H9 (cell line): ENCODE results near the gene WBP2. TPM values are rescaled to one million over a fixed set of nuclear protein-coding genes. Genes with fewer than 3 reads are reported as not detected.

Experiments
- DNase-seq: peaks from one replicate; pipeline ENCODE4 v3.0.0-alpha.2; 2017
- H2AFZ ChIP-seq: one replicate; pipeline ENCODE4 v1.6.1; 2013; ENCODE audit warnings: mild to moderate bottlenecking, low read length, control low read depth, moderate library complexity
- H2AK5ac ChIP-seq: 2 replicates; pipeline ENCODE4 v1.6.1; 2013; ENCODE audit warnings: low read length, control low read depth, mixed read lengths; ENCODE audit not compliant: insufficient read length
- H2BK120ac ChIP-seq: one replicate; pipeline ENCODE4 v1.6.1; 2013; ENCODE audit warnings: low read depth, mild to moderate bottlenecking, low read length, control low read depth, inconsistent platforms; ENCODE audit not compliant: poor library complexity, severe bottlenecking
- H2BK12ac ChIP-seq: 2 replicates; pipeline ENCODE4 v1.6.1; 2013; ENCODE audit warnings: low read length, control low read depth, mixed read lengths, low read depth; ENCODE audit not compliant: insufficient read length
- H2BK15ac ChIP-seq: 2 replicates; pipeline ENCODE4 v1.6.1; 2013; ENCODE audit warnings: low read depth, low read length, control low read depth
- H2BK20ac ChIP-seq: one replicate; pipeline ENCODE4 v1.6.1; 2013; ENCODE audit warnings: low read depth, mild to moderate bottlenecking, low read length, control low read depth, inconsistent platforms; ENCODE audit not compliant: poor library complexity, severe bottlenecking
- H2BK5ac ChIP-seq: 2 replicates; pipeline ENCODE4 v1.6.1; 2013; ENCODE audit warnings: low read length, control low read depth, mixed read lengths; ENCODE audit not compliant: insufficient read length
- H3K14ac ChIP-seq: 2 replicates; pipeline ENCODE4 v1.6.1; 2013; ENCODE audit warnings: low read length, control low read depth; ENCODE audit not compliant: insufficient read depth
- H3K18ac ChIP-seq: 2 replicates; pipeline ENCODE4 v1.6.1; 2013; ENCODE audit warnings: low read depth, mild to moderate bottlenecking, mixed read lengths, low read length, control low read depth; ENCODE audit not compliant: insufficient read length
- H3K23ac ChIP-seq: 2 replicates; pipeline ENCODE4 v1.6.1; 2013; ENCODE audit warnings: low read length, control low read depth, mixed read lengths, low read depth; ENCODE audit not compliant: insufficient read length
- H3K23me2 ChIP-seq: 2 replicates; pipeline ENCODE4 v1.6.1; 2013; ENCODE audit warnings: low read depth, mild to moderate bottlenecking, mixed read lengths, low read length, control low read depth; ENCODE audit not compliant: insufficient read length, poor library complexity, severe bottlenecking
- H3K27ac ChIP-seq: 2 replicates; pipeline ENCODE4 v1.5.1; 2013; ENCODE audit warnings: low read length, control low read depth, mixed read lengths, low read depth; ENCODE audit not compliant: insufficient read length
- H3K27me3 ChIP-seq: 2 replicates; pipeline ENCODE4 v1.6.1; 2013; ENCODE audit warnings: low read length, control low read depth, inconsistent platforms; ENCODE audit not compliant: insufficient read depth
- H3K4ac ChIP-seq: 2 replicates; pipeline ENCODE4 v1.6.1; 2013; ENCODE audit warnings: low read depth, mild to moderate bottlenecking, control low read depth, inconsistent platforms, low read length, moderate library complexity
- H3K4me1 ChIP-seq: 2 replicates; pipeline ENCODE4 v1.6.1; 2013; ENCODE audit warnings: low read length, control low read depth, inconsistent platforms; ENCODE audit not compliant: insufficient read depth
- H3K4me2 ChIP-seq: 2 replicates; pipeline ENCODE4 v1.6.1; 2013; ENCODE audit warnings: low read length, control low read depth, mixed read lengths; ENCODE audit not compliant: insufficient read length, insufficient read depth
- H3K56ac ChIP-seq: 2 replicates; pipeline ENCODE4 v1.6.1; 2013; ENCODE audit warnings: low read depth, mild to moderate bottlenecking, mixed read lengths, low read length, control low read depth; ENCODE audit not compliant: insufficient read length
- H3K79me1 ChIP-seq: 2 replicates; pipeline ENCODE4 v1.6.1; 2013; ENCODE audit warnings: low read depth, mild to moderate bottlenecking, moderate library complexity, low read length, control low read depth, inconsistent platforms; ENCODE audit not compliant: insufficient read depth, poor library complexity, severe bottlenecking
- H3K79me2 ChIP-seq: 2 replicates; pipeline ENCODE4 v1.6.1; 2013; ENCODE audit warnings: low read length, control low read depth, inconsistent platforms; ENCODE audit not compliant: insufficient read depth
- H3K9ac ChIP-seq: 2 replicates; pipeline ENCODE4 v1.6.1; 2013; ENCODE audit warnings: low read length, control low read depth, mixed read lengths; ENCODE audit not compliant: insufficient read length; ENCODE audit errors: extremely low read depth
- H3K9me3 ChIP-seq: one replicate; pipeline ENCODE4 v1.6.1; 2013; ENCODE audit warnings: low read depth, low read length, inconsistent platforms; ENCODE audit not compliant: control insufficient read depth
- H3T11ph ChIP-seq: one replicate; pipeline ENCODE4 v1.6.1; 2013; ENCODE audit warnings: mild to moderate bottlenecking, low read length, control low read depth, inconsistent platforms
- H4K20me1 ChIP-seq: one replicate; pipeline ENCODE4 v1.6.1; 2013; ENCODE audit not compliant: control insufficient read depth, insufficient read length, insufficient read depth
- H4K5ac ChIP-seq: 2 replicates; pipeline ENCODE4 v1.6.1; 2013; ENCODE audit warnings: low read depth, mild to moderate bottlenecking, mixed read lengths, low read length, control low read depth; ENCODE audit not compliant: insufficient read length
- H4K8ac ChIP-seq: replicated peaks from 2 replicates; pipeline ENCODE4 v1.6.1; 2013; ENCODE audit warnings: low read length, control low read depth, mixed read lengths, low read depth; ENCODE audit not compliant: insufficient read length
- H4K91ac ChIP-seq: 2 replicates; pipeline ENCODE4 v1.6.1; 2013; ENCODE audit warnings: low read depth, mild to moderate bottlenecking, moderate library complexity, mixed read lengths, low read length, control low read depth; ENCODE audit not compliant: insufficient read length
- H3K27ac Mint-ChIP-seq, 3 experiments: 2 replicates in 2 of 3; 3 replicates in 1 of 3; pipeline ENCODE4 v1.8.0; 2020 to 2021; ENCODE audit warnings: mixed read lengths in 3 of 3, mild to moderate bottlenecking in 1 of 3, moderate library complexity in 1 of 3
- H3K27me3 Mint-ChIP-seq: 2 replicates; pipeline ENCODE4 v1.8.0; 2021; ENCODE audit warnings: low read depth, mild to moderate bottlenecking, moderate library complexity, mixed read lengths
- H3K36me3 Mint-ChIP-seq, 3 experiments: 2 replicates in 2 of 3; 3 replicates in 1 of 3; pipeline ENCODE4 v1.8.0; 2020 to 2021; ENCODE audit warnings: low read depth in 3 of 3, mixed read lengths in 3 of 3; ENCODE audit not compliant: insufficient read depth in 1 of 3
- H3K4me1 Mint-ChIP-seq, 2 experiments: 2 replicates each; pipeline ENCODE4 v1.8.0; 2020; ENCODE audit warnings: mixed read lengths in 2 of 2
- H3K4me3 Mint-ChIP-seq, 2 experiments: 2 replicates in 1 of 2; 3 replicates in 1 of 2; pipeline ENCODE4 v1.8.0; 2020 to 2021; ENCODE audit warnings: mild to moderate bottlenecking in 2 of 2, mixed read lengths in 2 of 2, moderate library complexity in 1 of 2
- H3K9me3 Mint-ChIP-seq, 2 experiments: 2 replicates in 1 of 2; 3 replicates in 1 of 2; pipeline ENCODE4 v1.8.0; 2020; ENCODE audit warnings: mild to moderate bottlenecking in 2 of 2, mixed read lengths in 2 of 2, moderate library complexity in 1 of 2
- WGBS: extraction: QIAGEN DNeasy Blood & Tissue Kit; methylation state at CpG from one replicate; pipeline ENCODE4 v1.1.7; 2013; ENCODE audit warnings: missing lambda C conversion rate, low lambda C conversion rate, mixed read lengths; ENCODE audit not compliant: insufficient read length; ENCODE audit errors: extremely low coverage; 5-methylcytosine and 5-hydroxymethylcytosine counted together
- total RNA-seq: library from RNA; stranded (reverse); gene quantifications from 2 replicates; pipeline ENCODE4 v1.2.1, GENCODE V29; 2021
- TF ChIP-seq, protein P1 (sequence below): fragments of 200-600 bp; sonication (generic); conservative IDR thresholded peaks from 3 replicates; pipeline ENCODE4 v1.8.0; 2021; ENCODE audit warnings: antibody characterized with exemption, mild to moderate bottlenecking

Gene WBP2
- total RNA-seq, 1 experiment from 2014 or later = 63.2 TPM

DNA sequence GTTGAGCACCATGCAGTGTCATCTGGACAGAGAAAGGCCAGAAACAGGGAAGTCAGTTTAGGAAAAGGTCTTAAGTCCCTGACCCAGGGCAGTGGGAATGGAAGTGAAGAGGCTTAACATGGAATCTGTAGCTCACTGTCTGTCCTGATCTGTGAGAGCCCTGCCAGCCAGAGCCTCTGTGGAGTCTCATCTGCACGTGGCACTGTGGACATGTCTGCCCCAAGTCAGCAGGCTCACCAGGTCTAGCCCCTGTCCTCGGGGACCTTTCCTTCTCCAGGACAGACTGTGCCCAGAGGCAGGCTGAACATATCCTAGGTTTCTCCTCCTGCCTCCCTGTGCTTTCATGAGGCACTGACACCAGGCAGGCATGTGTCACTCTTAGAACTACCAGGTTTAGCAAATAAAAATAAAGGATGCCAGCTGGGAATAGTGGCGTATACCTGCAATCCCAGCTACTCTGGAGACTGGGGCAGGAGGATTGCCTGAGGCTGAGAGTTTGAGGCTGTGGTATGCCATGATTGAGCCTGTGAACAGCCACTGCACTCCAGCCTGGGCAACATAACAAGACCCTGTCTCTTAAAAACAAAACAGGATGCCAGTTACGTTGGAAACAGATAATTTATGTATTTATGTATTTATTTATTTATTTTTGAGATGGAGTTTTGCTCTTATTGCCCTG lies 48.2 kb downstream of the WBP2 start:
- H2AFZ ChIP-seq = no peak overlapping the region
- H3K4ac ChIP-seq = no peak overlapping the region
- Mint-ChIP-seq H3K27me3 (no peaks in the 10 kb centered on the region), H3K27ac (no peak overlapping the region), H3K9me3 (no peaks in the 10 kb centered on the region), H3K4me3 (no peak overlapping the region), H3K36me3 (peaks cover 0 to 18% (median 14%) of the 10 kb centered on the region in 3 experiments; a peak in 5 of 7 replicates), H3K4me1 (no peaks in the 10 kb centered on the region)
- no peak overlapping the region for H3T11ph ChIP-seq
- no peak overlapping the region for H2BK15ac ChIP-seq
- H3K27ac ChIP-seq = no peak overlapping the region
- H3K4me1 ChIP-seq = no peaks in the 10 kb centered on the region
- H3K79me2 ChIP-seq = peaks cover 3% of the 10 kb centered on the region; the same call in 1 of the 2 replicates
- H3K27me3 ChIP-seq = no peaks in the 10 kb centered on the region
- no peak overlapping the region for H3K18ac ChIP-seq
- H4K8ac ChIP-seq = no peak overlapping the region
- no peak overlapping the region for H2BK20ac ChIP-seq
- TF ChIP-seq, protein P1, sequence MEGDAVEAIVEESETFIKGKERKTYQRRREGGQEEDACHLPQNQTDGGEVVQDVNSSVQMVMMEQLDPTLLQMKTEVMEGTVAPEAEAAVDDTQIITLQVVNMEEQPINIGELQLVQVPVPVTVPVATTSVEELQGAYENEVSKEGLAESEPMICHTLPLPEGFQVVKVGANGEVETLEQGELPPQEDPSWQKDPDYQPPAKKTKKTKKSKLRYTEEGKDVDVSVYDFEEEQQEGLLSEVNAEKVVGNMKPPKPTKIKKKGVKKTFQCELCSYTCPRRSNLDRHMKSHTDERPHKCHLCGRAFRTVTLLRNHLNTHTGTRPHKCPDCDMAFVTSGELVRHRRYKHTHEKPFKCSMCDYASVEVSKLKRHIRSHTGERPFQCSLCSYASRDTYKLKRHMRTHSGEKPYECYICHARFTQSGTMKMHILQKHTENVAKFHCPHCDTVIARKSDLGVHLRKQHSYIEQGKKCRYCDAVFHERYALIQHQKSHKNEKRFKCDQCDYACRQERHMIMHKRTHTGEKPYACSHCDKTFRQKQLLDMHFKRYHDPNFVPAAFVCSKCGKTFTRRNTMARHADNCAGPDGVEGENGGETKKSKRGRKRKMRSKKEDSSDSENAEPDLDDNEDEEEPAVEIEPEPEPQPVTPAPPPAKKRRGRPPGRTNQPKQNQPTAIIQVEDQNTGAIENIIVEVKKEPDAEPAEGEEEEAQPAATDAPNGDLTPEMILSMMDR = no peak
- no peaks in the 10 kb centered on the region for H4K20me1 ChIP-seq
- WGBS = no CpG with 5 or more reads among the region's 4 CpGs
- peak overlapping the region; percentile 57 for H4K91ac ChIP-seq
- H3K23ac ChIP-seq = no peak overlapping the region
- H3K9me3 ChIP-seq = no peaks in the 10 kb centered on the region
- H2BK5ac ChIP-seq = peak overlapping the region; percentile 41
- peaks cover 3% of the 10 kb centered on the region for H3K79me1 ChIP-seq
- H3K14ac ChIP-seq = no peak overlapping the region; the same call in 1 of the 2 replicates
- H3K4me2 ChIP-seq = no peak overlapping the region
- H3K23me2 ChIP-seq = no peaks in the 10 kb centered on the region
- no peak for DNase-seq
- H2BK120ac ChIP-seq = no peak overlapping the region
- no peak overlapping the region for H4K5ac ChIP-seq
- no peak overlapping the region for H2AK5ac ChIP-seq
- no peak overlapping the region for H3K56ac ChIP-seq
- H2BK12ac ChIP-seq = no peak overlapping the region
- peak overlapping the region; percentile 31 for H3K9ac ChIP-seq
